Measurements from ENCODE around the gene STX8.

The STX8 gene

DNA sequence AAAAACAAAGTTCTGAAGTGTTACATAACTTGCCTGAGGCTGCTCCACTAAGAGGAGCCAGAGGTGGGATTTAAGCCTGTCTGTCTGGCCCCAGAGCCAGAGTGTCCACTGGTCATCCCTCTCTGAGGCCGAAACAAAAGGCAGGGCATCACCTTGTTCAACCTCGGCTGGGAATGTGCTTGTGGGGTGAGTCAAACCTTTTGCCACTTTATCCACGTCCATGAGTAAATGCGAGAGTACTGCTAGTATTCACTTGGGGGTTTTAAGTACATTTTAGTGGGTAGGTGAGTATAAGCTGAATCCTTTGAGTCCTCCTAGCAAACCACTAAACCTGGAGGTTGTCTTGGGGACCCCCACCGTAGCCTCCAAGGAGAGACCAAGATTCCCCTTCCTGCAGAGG is 103.5 kb downstream of the STX8 start:
- Mint-ChIP-seq H3K4me1 (peaks cover 6% of the 10 kb centered on the region), H3K27me3 (ENCODE audit: low read depth, poor library complexity) (no peaks in the 10 kb centered on the region), H3K36me3 (ENCODE audit: low read depth) (peaks cover 22% of the 10 kb centered on the region), H3K9me3 (no peaks in the 10 kb centered on the region), H3K4me3 (no peak overlapping the region), H3K27ac (no peak overlapping the region)
- TF ChIP-seq, protein P1, sequence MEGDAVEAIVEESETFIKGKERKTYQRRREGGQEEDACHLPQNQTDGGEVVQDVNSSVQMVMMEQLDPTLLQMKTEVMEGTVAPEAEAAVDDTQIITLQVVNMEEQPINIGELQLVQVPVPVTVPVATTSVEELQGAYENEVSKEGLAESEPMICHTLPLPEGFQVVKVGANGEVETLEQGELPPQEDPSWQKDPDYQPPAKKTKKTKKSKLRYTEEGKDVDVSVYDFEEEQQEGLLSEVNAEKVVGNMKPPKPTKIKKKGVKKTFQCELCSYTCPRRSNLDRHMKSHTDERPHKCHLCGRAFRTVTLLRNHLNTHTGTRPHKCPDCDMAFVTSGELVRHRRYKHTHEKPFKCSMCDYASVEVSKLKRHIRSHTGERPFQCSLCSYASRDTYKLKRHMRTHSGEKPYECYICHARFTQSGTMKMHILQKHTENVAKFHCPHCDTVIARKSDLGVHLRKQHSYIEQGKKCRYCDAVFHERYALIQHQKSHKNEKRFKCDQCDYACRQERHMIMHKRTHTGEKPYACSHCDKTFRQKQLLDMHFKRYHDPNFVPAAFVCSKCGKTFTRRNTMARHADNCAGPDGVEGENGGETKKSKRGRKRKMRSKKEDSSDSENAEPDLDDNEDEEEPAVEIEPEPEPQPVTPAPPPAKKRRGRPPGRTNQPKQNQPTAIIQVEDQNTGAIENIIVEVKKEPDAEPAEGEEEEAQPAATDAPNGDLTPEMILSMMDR (IDR thresholded peaks at IDR 0.05), result no peak
- no peak for DNase-seq

- peak overlapping the region; percentile 89 for H3K27ac Mint-ChIP-seq
Measured at GRCh38 chr17:9470171-9470570, 105.4 kb downstream of the STX8 start.

DNA sequence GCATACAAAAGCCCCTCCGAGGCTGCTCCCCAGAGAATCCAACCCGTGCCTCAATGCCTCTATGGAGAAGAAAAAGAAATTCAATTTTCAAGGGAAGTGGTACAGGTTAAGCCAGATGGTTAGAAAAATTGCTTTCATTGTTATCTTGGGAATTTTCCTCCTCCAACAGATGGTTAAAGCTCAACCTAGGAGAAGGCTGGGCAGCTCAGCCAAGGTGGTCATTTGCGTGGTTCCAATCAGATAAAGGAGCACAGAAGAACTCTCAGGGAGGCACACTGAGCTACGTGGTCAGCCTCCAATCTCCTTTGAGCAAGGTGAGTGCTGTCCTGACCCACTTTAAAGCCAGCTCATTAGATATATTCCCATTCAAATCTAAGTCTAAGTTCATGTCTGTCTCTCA is 106.7 kb downstream of the STX8 start:
- Mint-ChIP-seq H3K27me3 (ENCODE audit: low read depth, poor library complexity) (no peaks in the 10 kb centered on the region), H3K4me3 (no peak overlapping the region), H3K4me1 (peaks cover 16% of the 10 kb centered on the region), H3K9me3 (no peaks in the 10 kb centered on the region), H3K36me3 (ENCODE audit: low read depth) (peaks cover 15% of the 10 kb centered on the region), H3K27ac (no peak overlapping the region)
- DNase-seq, result no peak
- TF ChIP-seq, protein P1 (IDR thresholded peaks at IDR 0.05), result no peak

More at GRCh38 chr17:9470171-9470570, 105.4 kb downstream of the STX8 start:
- no peak for DNase-seq
- H3K9me3 Mint-ChIP-seq, result no peaks in the 10 kb centered on the region
- TF ChIP-seq, protein P1 (IDR thresholded peaks at IDR 0.05), result no peak
- peaks cover 9% of the 10 kb centered on the region for H3K4me1 Mint-ChIP-seq
- peaks cover 21% of the 10 kb centered on the region for H3K36me3 Mint-ChIP-seq (ENCODE audit: low read depth)
- no peaks in the 10 kb centered on the region for H3K27me3 Mint-ChIP-seq (ENCODE audit: low read depth, poor library complexity)
- no peak overlapping the region for H3K4me3 Mint-ChIP-seq

DNA sequence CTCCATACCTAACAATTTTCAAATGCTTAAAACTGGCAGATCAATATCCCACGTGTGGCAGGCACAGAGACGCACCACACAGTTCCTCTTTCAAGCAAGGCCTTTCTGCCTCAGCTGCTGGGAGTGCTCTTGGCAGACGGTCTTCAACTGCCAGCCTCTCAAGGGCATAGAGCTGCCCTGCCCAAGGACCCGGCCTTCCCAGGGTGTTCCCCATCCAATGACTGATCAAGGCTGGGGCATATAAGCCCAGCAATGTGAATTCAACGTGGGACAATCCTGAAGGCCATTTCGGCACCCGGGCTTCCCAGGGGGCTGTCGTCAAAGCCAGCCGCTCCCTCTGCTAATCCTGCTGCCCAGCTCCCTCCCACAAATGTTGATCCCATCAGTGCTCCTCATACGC is 107.1 kb downstream of the STX8 start:
- Mint-ChIP-seq H3K27ac (peak overlapping the region; percentile 48), H3K9me3 (no peaks in the 10 kb centered on the region), H3K4me1 (peaks cover 16% of the 10 kb centered on the region), H3K4me3 (no peak overlapping the region), H3K27me3 (ENCODE audit: low read depth, poor library complexity) (no peaks in the 10 kb centered on the region), H3K36me3 (ENCODE audit: low read depth) (peaks cover 11% of the 10 kb centered on the region)
- DNase-seq, result no peak
- TF ChIP-seq, protein P1 (IDR thresholded peaks at IDR 0.05), result no peak

DNA sequence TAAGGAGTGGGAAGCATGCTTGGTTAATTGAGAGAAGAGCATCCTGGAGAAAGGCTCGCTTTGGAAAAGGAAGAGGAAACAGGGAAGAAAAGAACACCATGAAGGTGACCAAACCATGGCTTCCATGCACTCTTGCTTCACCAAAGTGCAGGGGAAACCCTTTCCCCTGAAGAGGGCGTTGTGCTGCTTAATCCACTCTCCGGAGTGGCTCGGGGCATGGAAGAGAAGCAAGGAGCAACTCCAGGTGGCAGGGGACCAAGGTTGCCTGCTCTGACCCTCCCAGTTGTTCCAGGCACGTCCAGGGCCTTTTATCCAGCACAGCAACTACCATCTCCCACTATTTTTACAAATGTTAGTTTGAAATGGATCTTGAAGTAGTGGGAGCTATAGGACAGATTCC is 108.1 kb downstream of the STX8 start:
- peaks cover 7% of the 10 kb centered on the region for H3K36me3 Mint-ChIP-seq (ENCODE audit: low read depth)
- H3K4me3 Mint-ChIP-seq, result no peak overlapping the region
- no peaks in the 10 kb centered on the region for H3K9me3 Mint-ChIP-seq
- H3K4me1 Mint-ChIP-seq, result peaks cover 16% of the 10 kb centered on the region
- DNase-seq, result no peak
- no peaks in the 10 kb centered on the region for H3K27me3 Mint-ChIP-seq (ENCODE audit: low read depth, poor library complexity)
- H3K27ac Mint-ChIP-seq, result no peak overlapping the region
- TF ChIP-seq, protein P1 (IDR thresholded peaks at IDR 0.05), result no peak

DNA sequence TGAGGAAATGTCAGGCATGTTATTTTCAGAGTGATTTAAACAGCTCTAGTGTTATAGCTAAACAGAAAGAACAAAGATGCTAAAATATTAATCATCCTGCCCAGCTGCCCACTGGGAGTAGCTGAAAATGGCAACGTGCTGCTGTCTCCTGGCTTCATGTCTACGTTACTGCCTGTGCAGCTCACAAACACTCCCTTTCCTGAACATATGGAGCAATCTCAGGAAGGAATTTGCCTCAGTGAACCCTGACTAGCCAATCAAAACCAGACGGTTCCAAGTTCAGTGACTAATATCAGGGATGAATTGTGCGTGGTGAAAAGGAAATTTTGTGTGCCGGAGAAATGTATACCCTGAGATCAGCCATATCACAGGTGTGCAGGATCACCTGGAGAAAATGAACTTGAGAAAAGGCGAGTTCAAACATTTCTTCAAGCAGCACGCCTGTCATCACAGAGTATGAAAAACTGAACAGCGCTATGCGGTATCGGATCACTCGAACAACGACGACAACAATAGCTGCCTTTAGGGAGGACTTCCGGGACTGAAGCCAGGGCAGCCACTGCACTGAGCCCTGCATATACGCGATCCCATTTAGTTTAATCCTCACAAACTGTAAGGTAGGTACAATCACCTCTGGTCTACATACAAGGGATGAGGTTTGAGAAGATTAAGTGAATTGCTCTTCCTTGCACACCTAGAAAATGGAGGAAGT is 110.3 kb downstream of the STX8 start:
- peaks cover 12% of the 10 kb centered on the region for H3K36me3 Mint-ChIP-seq (ENCODE audit: low read depth)
- H3K4me3 Mint-ChIP-seq, result no peak overlapping the region
- H3K27me3 Mint-ChIP-seq (ENCODE audit: low read depth, poor library complexity), result no peaks in the 10 kb centered on the region
- TF ChIP-seq, protein P1 (IDR thresholded peaks at IDR 0.05), result no peak
- peaks cover 15% of the 10 kb centered on the region for H3K4me1 Mint-ChIP-seq
- H3K27ac Mint-ChIP-seq, result peak overlapping the region; percentile 2
- H3K9me3 Mint-ChIP-seq, result peaks cover 12% of the 10 kb centered on the region
- no peak for DNase-seq

All from nephron progenitor cell (in vitro differentiated cells).